GM21717 (cell line): Measurements from ENCODE around the gene MLLT10.

Experiments
- ATAC-seq: cut with Tn5 transposase; IDR thresholded peaks from one replicate; pipeline ENCODE4 v1.9.1; 2021; ENCODE audit warnings: mild to moderate bottlenecking, moderate library complexity; ENCODE audit not compliant: unreplicated experiment

The MLLT10 gene

GRCh38 chr10:21759232-21759631 is 225.2 kb downstream of the MLLT10 start:
- ATAC-seq = no peak

GRCh38 chr10:21760332-21760731 is 226.3 kb downstream of the MLLT10 start:
- ATAC-seq = no peak

- ATAC-seq = no peak
These were observed 230.6 kb downstream of the MLLT10 start for GRCh38 chr10:21764466-21765189.

GRCh38 chr10:21769041-21769440 is 235.0 kb downstream of the MLLT10 start:
- no peak for ATAC-seq

- no peak for ATAC-seq
These were observed 237.2 kb downstream of the MLLT10 start for GRCh38 chr10:21771219-21771618.

- ATAC-seq = no peak
These were observed 242.9 kb downstream of the MLLT10 start for GRCh38 chr10:21776883-21777282.

GRCh38 chr10:21791276-21791675 is 257.2 kb downstream of the MLLT10 start:
- no peak for ATAC-seq
